Temporal lobe (tissue), 2 donors: ENCODE measurements around the gene IWS1. TPM values are rescaled to one million over a fixed set of nuclear protein-coding genes. Genes with fewer than 3 reads are reported as not detected.

Source experiments
- small RNA-seq: library from RNA; depleted of rRNA; stranded (forward); fragments of <200 nt; gene quantifications from one replicate; pipeline ENCODE3, GENCODE V24; 2014; ENCODE audit warnings: low replicate concordance
- total RNA-seq: library from RNA; depleted of rRNA; stranded (reverse); fragments of >200 nt; gene quantifications from one replicate; pipeline ENCODE4 v1.2.3, GENCODE V29; 2014

The IWS1 gene
- total RNA-seq, 1 donor from 2014 or later, result 28.3 TPM

Small RNAs within 50 kb of the gene (small RNA-seq; reads per million reads assigned to genes)
- gene RNU4-48P, result not detected

Other genes starting within 250 kb of the IWS1 start
- gene ERCC3, start 232.3 kb downstream of the IWS1 start, total RNA-seq, result 43.0 TPM
- gene MAP3K2, start 138.5 kb downstream of the IWS1 start, total RNA-seq, result 37.1 TPM
- gene PROC, start 108.1 kb downstream of the IWS1 start, total RNA-seq, result 0.25 TPM
- under 0.01 TPM for gene MYO7B, start 9.2 kb upstream of the IWS1 start, total RNA-seq
- 3.0 TPM for gene GPR17, start 119.7 kb upstream of the IWS1 start, total RNA-seq
- 2.2 TPM for gene LIMS2, start 149.0 kb upstream of the IWS1 start, total RNA-seq
- gene SFT2D3, start 175.0 kb upstream of the IWS1 start, total RNA-seq, result 7.9 TPM